Adrenal gland (tissue), 5 donors: Measurements from ENCODE around the gene COMMD1.

Experiments used
- CTCF ChIP-seq, 6 experiments: fragments of 450-650 bp in 4 of 6; fragments of 200-600 bp in 2 of 6; sonication (generic) in 1 of 6; IDR thresholded peaks; 1 replicate in 5 of 6; 2 replicates in 1 of 6; pipeline versions ENCODE4 v1.5.1 to v1.8.0; 2016 to 2021; ENCODE audit warnings: antibody characterized with exemption in 6 of 6, mild to moderate bottlenecking in 2 of 6, moderate library complexity in 1 of 6
- POLR2A ChIP-seq, 2 donors: fragments of 450-650 bp; IDR thresholded peaks; one replicate each; pipeline ENCODE4 v1.6.1; 2017; ENCODE audit warnings: antibody characterized with exemption in 2 of 2, mild to moderate bottlenecking in 2 of 2, moderate library complexity in 1 of 2
- donor health status: DM: no; HTN: no; CAD: no.

DNA sequence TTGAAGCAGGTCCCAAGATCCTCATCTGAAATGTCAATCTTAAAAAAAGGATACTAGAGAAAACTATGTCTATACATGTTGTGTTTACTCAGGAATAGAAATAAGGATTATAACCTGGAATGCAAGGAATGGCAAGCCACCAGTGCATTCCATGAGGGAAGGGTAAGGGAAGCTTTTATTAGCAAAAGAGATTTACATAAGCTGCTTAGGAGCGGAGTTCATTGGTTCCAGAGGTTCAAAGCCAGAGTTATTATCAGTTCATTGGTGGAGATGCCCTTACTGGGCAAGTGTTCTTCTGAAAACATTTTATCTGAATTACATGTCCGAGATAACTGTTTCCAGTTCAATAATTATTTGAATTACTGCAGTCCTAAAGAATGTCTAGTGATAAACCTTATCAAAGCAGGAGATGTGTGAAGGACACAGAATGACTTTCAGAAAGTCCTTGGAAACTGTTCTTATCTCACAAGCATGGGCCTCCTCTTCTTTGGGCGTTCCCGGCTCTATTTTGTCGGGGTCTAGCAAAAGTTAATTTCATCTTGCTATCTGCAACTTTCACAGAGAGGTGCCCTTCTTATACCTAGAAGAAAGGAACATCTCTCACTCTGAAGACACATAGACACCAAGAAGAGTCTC lies 23.5 kb downstream of the COMMD1 start:
- TF ChIP-seq CTCF (IDR thresholded peaks at IDR 0.05) (no peak), POLR2A (IDR thresholded peaks at IDR 0.05) (no peak)
